ENCODE data around the gene OR6C2. TPM values are rescaled to one million over a fixed set of nuclear protein-coding genes. Genes with fewer than 3 reads are reported as not detected.

The OR6C2 gene
- not detected in 2 replicates for total RNA-seq

GRCh38 chr12:55443776-55444175 is at the start of gene OR6C2:
Gene OR6C2 (plus strand): TSS chr12:55444076. CDS start chr12:55452214, 8,138 bp downstream.

GRCh38 chr12:55400229-55400628 is 43.6 kb upstream of the OR6C2 start, which contains the start of gene OR6C65:
Gene OR6C65 (plus strand): TSS chr12:55400529. CDS start chr12:55400529, 0 bp downstream.

GRCh38 chr12:55425954-55426353 is 17.9 kb upstream of the OR6C2 start, which contains the start of gene OR6C76:
Gene OR6C76 (plus strand): TSS chr12:55426254. CDS start chr12:55426254, 0 bp downstream.

GRCh38 chr12:55470088-55470829 is 26.4 kb downstream of the OR6C2 start, which contains the start of gene OR6C70:
Gene OR6C70 (minus strand): TSS chr12:55470138. CDS start chr12:55470138, 0 bp downstream.

GRCh38 chr12:55492078-55492477 is 48.2 kb downstream of the OR6C2 start, which contains the start of gene OR6C68:
Gene OR6C68 (plus strand): TSS chr12:55492378. CDS start chr12:55492378, 0 bp downstream.

Other genes with a start within 250 kb of the OR6C2 start
- gene OR10A7, start 223.1 kb upstream of the OR6C2 start, total RNA-seq, result not detected in 2 replicates
- gene OR6C74, start 199.5 kb upstream of the OR6C2 start, total RNA-seq, result not detected in 2 replicates
- gene OR6C6, start 147.5 kb upstream of the OR6C2 start, total RNA-seq, result not detected in 2 replicates
- gene OR6C1, start 129.7 kb upstream of the OR6C2 start, total RNA-seq, result not detected in 2 replicates
- not detected in 2 replicates for gene OR6C3, start 113.3 kb upstream of the OR6C2 start, total RNA-seq
- gene OR6C75, start 81.1 kb upstream of the OR6C2 start, total RNA-seq, result not detected in 2 replicates
- gene OR6C65, start 43.5 kb upstream of the OR6C2 start, total RNA-seq, result not detected in 2 replicates
- not detected in 2 replicates for gene OR6C76, start 17.8 kb upstream of the OR6C2 start, total RNA-seq
- gene OR6C70, start 26.1 kb downstream of the OR6C2 start, total RNA-seq, result not detected in 2 replicates
- gene OR6C68, start 48.3 kb downstream of the OR6C2 start, total RNA-seq, result not detected in 2 replicates
- not detected in 2 replicates for gene OR6C4, start 105.5 kb downstream of the OR6C2 start, total RNA-seq
- gene OR2AP1, start 128.4 kb downstream of the OR6C2 start, total RNA-seq, result not detected in 2 replicates
- not detected in 2 replicates for gene OR10P1, start 192.8 kb downstream of the OR6C2 start, total RNA-seq

Measured in hair follicular keratinocyte (primary cell).